Stimulated activated effector memory CD8-positive, alpha-beta T cell treated with anti-CD3 and anti-CD28 coated beads, Interleukin-12 subunit alpha, Interleukin-12 subunit beta, amount 100 ng/mL, for 72 hours (primary cell): Measurements from ENCODE around the gene DEGS2.
"Not testable (repeated sequence)": the region's sequence is repeated elsewhere in the genome, so short reads cannot be mapped to it uniquely, and the experiment has no call there.

Experiments
- ATAC-seq: fragments of 150-1000 bp; cut with Tn5 transposase; 2 replicates; pipeline ENCODE4 v1.10.0; 2021
- DNase-seq, 2 donors: peaks; one replicate each; pipeline ENCODE4 v3.0.0; 2021 to 2022; ENCODE audit warnings: low spot score in 2 of 2
- H3K27ac Mint-ChIP-seq: one replicate; pipeline ENCODE4 v1.8.0; 2022; ENCODE audit warnings: mild to moderate bottlenecking, mixed read lengths
- H3K36me3 Mint-ChIP-seq: one replicate; pipeline ENCODE4 v1.8.0; 2022; ENCODE audit warnings: mild to moderate bottlenecking, mixed read lengths
- H3K4me1 Mint-ChIP-seq: one replicate; pipeline ENCODE4 v1.8.0; 2022; ENCODE audit warnings: mixed read lengths
- H3K4me3 Mint-ChIP-seq: one replicate; pipeline ENCODE4 v1.8.0; 2022; ENCODE audit warnings: mild to moderate bottlenecking, mixed read lengths
- H3K9me3 Mint-ChIP-seq: one replicate; pipeline ENCODE4 v1.8.0; 2022; ENCODE audit warnings: mixed read lengths

The DEGS2 gene

DNA sequence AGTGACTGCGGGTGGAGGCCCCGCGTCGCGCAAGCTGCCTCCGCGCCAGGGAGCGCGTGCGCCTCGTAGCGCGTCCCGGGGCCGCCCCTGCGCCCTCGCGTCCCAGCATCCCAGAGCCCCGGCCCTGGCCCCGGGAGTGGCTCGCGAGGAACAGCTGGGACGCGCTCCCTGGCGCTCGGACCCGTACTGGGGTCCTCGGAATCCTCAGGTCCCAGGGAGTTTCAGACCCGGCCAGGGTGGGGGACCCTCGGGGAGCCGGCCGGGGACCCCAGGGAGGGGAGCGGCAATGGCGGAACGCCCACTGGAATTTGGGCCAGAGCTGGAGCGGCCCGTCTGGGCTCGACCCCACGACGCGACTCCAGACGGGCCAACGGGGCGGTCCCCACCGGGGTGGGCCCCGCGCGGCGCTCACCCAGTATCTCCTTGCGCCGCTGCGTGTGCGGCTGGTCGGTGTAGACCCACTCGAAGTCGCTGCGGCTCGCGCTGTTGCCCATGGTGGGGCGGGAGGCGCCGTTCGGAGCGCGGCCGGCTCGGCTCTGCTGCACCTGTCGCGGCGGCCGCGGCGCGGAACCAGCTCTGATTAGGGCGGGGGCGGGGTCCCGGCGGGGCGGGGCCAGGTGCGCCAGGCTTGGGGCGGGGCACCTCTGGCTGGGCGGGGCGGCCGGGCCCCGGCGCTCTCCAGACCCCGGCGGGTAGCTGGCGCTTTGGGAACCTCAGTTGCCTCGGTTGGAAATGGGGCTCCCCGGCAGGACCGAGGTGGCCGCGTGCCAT lies at the start of gene DEGS2:
Gene DEGS2, minus strand, starts transcription at position 552 of the 771 bp plus-strand sequence. Its CDS starts 58 bp downstream, at position 494.
- peak in 1 of 2 donors; percentile 35 for DNase-seq
- Mint-ChIP-seq H3K36me3 (peaks cover 7% of the 10 kb centered on the region), H3K9me3 (peaks cover 6% of the 10 kb centered on the region), H3K4me1 (no peaks in the 10 kb centered on the region), H3K4me3 (peak within 1 kb of the TSS; percentile 52), H3K27ac (no peak within 1 kb of the TSS)
- ATAC-seq = peak; percentile 79

DNA sequence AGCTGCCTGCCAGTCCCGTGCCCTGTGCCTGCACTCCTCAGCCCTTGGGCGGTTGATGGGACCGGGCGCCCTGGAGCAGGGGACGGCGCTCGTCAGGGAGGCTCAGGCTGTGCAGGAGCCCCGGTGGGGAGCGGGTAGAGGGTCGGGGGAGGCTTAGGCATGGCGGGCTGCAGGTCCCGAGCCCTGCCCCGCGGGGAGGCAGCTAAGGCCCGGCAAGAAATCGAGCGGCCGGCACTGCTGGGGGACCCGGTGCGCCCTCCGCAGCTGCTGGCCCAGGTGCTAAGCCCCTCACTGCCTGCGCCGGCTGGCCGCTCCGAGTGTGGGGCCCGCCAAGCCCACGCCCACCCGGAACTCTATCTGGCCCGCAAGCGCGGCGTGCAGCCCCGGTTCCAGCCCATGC lies 48.7 kb upstream of the DEGS2 start:
- not testable (repeated sequence) for H3K27ac Mint-ChIP-seq, ATAC-seq, H3K9me3 Mint-ChIP-seq, H3K4me3 Mint-ChIP-seq, H3K36me3 Mint-ChIP-seq, DNase-seq
- H3K4me1 Mint-ChIP-seq = peaks cover 17% of the 10 kb centered on the region

DNA sequence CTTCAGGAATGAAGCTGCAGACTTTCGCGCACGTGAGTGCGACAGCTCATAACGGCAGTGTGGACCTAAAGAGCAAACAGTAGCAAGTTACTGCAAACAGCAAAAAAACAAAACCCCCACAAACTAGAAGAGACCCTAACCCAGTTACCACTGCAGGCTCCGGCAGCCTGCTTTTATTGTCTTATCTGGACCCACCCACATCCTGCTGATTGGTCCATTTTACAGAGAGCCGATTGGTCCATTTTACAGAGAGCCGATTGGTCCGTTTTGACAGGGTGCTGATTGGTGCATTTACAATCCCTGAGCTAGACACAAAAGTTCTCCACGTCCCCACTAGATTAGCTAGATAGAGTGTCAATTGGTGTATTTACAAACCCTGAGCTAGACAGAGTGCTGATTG lies 48.1 kb upstream of the DEGS2 start:
- H3K27ac Mint-ChIP-seq, H3K36me3 Mint-ChIP-seq, DNase-seq, H3K9me3 Mint-ChIP-seq, H3K4me3 Mint-ChIP-seq, ATAC-seq: not testable (repeated sequence)
- peaks cover 11% of the 10 kb centered on the region for H3K4me1 Mint-ChIP-seq

DNA sequence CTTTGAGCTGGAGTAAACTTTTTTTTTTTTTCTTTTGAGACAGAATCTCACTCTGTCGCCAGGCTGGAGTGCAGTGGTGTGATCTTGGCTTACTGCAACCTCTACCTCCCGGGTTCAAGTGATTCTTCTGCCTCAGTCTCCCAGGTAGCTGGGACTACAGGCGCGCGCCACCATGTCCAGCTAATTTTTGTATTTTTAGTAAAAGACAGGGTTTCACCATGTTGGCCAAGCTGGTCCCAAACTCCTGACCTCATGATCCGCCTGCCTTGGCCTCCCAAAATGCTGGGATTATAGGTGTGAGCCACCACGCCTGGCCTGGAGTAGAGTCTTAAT lies 45.4 kb upstream of the DEGS2 start:
- not testable (repeated sequence) for H3K4me3 Mint-ChIP-seq, ATAC-seq, DNase-seq, H3K27ac Mint-ChIP-seq, H3K9me3 Mint-ChIP-seq, H3K36me3 Mint-ChIP-seq, H3K4me1 Mint-ChIP-seq

DNA sequence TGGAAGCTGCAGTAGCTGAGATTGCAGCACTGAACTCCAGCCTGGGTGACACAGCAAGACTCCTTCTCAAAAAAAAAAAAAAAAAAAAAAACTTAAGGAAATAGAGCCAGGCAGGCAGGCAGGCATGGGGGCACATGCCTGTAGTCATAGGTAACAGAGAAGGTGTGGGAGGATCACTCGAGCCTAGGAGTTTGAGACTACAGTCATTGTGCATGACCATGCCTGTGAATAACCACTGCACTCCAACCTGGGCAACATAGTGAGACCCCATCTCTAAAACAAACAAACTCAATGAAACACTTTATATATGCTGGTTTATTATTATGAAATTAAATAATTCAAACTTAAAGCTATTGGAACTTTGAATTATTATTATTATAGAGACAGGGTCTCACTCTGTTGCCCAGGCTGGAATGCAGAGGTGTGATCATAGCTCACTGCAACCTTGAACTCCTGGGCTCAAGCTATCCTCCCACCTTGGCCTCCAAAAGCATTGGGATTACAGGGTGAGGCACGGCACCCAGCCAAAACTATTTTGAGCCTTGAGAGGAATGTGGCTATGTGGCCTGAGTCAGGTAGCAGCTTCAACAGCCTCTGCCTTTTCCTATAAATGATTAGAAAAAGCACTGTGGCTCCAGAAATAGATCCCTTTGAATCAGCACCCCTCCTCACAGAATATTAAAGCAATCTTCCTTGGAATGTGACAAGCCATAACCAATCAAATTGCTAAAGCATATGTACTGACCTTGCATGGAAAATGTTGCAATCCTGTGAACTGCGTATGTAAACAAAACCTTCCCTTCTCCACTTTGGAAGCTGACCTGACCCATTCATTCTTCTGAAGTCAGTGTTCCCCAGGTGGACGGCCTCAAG lies 44.8 kb upstream of the DEGS2 start:
- Mint-ChIP-seq H3K4me3 (no peak overlapping the region), H3K9me3 (no peaks in the 10 kb centered on the region)
- no peak for ATAC-seq

DNA sequence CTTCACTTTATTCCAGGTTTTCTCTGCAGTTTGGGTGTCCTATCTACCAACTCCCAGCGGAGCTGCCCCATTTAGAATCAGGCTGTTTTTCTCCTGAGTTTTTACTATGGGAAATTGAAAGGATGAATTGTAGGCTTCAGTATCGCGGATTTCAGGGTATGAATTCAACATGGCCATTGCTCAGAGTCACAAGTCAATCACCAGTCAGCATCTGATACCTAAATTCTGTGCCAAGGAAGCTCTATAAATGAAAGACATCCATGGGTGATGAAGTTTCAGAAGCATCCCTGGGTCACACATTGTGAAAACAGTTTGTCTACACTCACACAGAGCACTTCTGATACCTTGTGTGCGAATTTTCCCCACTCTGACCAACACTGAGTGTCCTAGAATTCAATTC lies 43.7 kb upstream of the DEGS2 start:
- Mint-ChIP-seq H3K36me3 (no peaks in the 10 kb centered on the region), H3K4me3 (no peak overlapping the region), H3K4me1 (no peaks in the 10 kb centered on the region), H3K27ac (no peak overlapping the region), H3K9me3 (no peaks in the 10 kb centered on the region)
- ATAC-seq = no peak
- DNase-seq = no peak

More for the DNA sequence above, 44.8 kb upstream of the DEGS2 start:
- H3K27ac Mint-ChIP-seq = no peak overlapping the region
- H3K36me3 Mint-ChIP-seq = no peaks in the 10 kb centered on the region
- DNase-seq = no peak
- H3K4me1 Mint-ChIP-seq = no peaks in the 10 kb centered on the region

DNA sequence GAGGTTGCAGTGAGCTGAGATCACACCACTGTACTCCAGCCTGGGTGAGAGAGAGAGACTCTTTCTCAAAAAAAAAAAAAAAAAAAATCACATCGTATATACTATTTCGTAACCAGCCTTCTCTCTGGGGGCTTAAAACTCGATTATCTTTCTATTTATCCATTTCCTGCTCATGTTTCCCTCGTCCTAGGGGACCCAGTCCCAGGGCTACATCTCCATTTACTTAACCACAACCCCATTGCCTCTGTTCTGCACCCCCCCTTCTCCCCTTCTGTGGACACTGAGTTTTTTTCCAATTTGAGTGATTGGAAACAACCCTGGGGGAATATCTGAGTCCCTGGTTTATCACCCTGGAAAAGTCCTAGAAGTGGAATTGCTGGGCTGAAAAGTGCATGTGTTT lies 43.3 kb upstream of the DEGS2 start:
- ATAC-seq (no peak), DNase-seq (no peak)
- H3K27ac Mint-ChIP-seq = no peak overlapping the region
- H3K4me1 Mint-ChIP-seq = no peaks in the 10 kb centered on the region
- H3K9me3 Mint-ChIP-seq = no peaks in the 10 kb centered on the region
- H3K4me3 Mint-ChIP-seq = no peak overlapping the region
- H3K36me3 Mint-ChIP-seq = no peaks in the 10 kb centered on the region

DNA sequence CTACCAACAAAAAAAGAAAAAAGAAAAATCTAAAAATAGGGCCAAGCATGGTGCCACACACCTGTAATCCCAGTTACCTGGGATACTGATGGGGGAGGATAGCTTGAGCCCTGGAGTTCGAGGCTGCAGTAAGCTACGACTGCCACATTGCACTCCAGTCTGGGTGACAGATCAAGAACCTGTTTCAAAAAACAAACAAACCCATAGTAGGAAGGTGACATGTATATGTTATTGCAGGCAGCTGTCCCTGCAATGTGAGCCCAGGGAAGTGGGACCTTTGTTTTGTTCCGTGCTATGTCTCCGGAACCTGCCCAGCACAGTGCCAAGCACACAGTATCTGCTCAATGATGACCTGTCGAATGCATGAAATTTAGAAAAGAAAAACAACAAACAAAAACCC lies 42.3 kb upstream of the DEGS2 start:
- H3K9me3 Mint-ChIP-seq = no peaks in the 10 kb centered on the region

DNA sequence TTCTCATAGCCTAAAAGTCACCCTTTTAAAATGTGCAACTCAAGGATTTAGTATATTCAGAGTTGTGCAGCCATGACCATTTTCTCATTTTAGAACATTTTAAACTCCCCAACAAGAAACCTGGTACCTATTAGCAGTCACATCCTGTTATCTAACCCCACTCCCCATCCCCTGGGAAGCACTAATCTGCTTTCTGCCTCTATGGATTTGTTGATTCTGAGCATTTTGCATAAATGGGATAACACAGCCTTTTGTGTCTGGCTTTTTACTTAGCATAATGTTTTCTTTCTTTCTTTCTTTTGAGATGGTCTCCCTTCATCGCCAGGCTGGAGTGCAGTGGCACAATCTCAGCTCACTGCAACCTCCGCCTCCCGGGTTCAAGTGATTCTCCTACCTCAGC lies 40.9 kb upstream of the DEGS2 start:
- H3K36me3 Mint-ChIP-seq = no peaks in the 10 kb centered on the region
- DNase-seq (no peak), ATAC-seq (no peak)
- no peaks in the 10 kb centered on the region for H3K9me3 Mint-ChIP-seq
- H3K4me3 Mint-ChIP-seq = no peak overlapping the region
- H3K27ac Mint-ChIP-seq = no peak overlapping the region
- no peaks in the 10 kb centered on the region for H3K4me1 Mint-ChIP-seq

More for the DNA sequence above, 42.3 kb upstream of the DEGS2 start:
- DNase-seq = no peak
- Mint-ChIP-seq H3K4me3 (no peak overlapping the region), H3K36me3 (no peaks in the 10 kb centered on the region), H3K27ac (no peak overlapping the region), H3K4me1 (no peaks in the 10 kb centered on the region)
- no peak for ATAC-seq

DNA sequence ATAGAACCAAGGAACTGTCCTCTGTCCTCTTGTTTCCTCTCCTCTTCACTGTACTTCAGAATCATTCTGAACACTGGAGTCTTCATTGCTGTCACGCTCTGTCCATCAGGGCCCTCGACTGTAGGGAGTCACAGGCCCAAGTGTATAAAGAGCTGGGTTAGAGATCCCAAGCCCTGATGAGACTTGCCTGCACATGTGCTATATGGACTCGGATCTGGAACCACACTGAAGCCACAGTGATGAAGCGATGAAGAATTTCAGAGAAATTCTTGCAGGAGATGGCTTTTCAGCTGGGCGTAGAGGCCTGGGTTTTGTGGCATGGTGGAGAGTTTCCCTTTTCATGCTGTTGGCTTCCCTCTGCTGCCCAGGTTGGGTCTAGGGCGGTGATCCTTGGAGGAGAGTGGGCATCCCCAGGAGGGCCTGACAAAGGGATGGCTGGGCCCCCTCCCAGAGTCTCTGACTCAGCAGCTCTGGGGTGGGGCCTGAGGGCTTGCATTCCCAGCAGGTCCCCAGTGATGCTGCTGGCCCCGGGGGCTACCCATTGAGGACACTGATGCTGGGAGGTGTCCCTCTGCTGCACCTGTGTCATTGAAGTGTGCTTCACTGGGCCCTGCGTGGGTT lies 39.9 kb upstream of the DEGS2 start:
- no peaks in the 10 kb centered on the region for H3K36me3 Mint-ChIP-seq
- no peaks in the 10 kb centered on the region for H3K9me3 Mint-ChIP-seq
- no peak overlapping the region for H3K4me3 Mint-ChIP-seq
- no peak overlapping the region for H3K27ac Mint-ChIP-seq
- DNase-seq = no peak
- ATAC-seq = no peak
- H3K4me1 Mint-ChIP-seq = no peaks in the 10 kb centered on the region

DNA sequence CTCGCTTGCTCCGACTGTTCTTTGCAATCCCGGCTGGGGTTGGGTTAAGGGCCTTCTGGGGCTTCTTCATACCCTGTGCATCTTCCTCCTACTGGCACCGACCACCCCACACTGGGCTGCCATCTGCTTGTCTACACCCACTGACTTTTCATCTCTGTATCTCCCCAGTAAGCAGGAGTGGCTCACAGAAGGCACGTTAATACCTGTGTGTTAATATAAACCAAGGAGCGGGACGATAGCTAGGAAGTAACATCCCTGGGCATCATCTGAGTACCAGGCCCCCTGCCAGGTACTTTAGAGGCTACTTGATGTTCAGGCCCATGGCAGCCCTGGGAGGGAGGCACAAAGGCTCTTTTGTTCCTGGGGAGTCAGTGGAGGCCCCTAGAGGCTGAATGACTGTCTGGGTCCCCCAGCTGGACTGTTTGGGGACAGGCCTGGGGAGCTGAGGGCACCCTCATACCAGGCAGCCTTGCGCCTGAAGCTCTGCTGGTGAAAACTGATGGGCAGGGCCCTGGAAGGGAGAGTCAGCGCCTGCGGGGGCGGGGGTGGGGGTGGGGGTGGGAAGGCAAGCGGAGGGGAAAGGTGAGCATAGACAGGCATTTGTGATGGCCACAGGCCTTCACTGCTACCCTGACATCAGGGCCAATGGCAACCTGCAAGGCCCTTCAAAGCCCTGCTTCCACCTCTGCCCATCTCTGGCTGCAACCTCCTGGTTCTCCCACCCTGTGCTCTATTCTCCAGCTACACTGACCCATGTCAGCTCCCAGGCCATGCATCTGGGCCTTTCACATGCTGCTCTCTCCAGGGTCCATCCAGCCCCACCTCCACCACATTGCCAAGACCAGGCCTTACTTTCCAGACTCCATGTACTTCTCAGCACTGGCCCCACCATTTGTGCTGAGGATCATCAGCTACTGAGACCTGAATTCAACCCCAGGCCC lies 34.2 kb upstream of the DEGS2 start:
- H3K9me3 Mint-ChIP-seq = no peaks in the 10 kb centered on the region
- ATAC-seq (peak; percentile 23), DNase-seq (no peak)
- H3K27ac Mint-ChIP-seq = peak overlapping the region; percentile 95
- peaks cover 8% of the 10 kb centered on the region for H3K4me1 Mint-ChIP-seq
- peak overlapping the region; percentile 78 for H3K4me3 Mint-ChIP-seq
- peaks cover 7% of the 10 kb centered on the region for H3K36me3 Mint-ChIP-seq

DNA sequence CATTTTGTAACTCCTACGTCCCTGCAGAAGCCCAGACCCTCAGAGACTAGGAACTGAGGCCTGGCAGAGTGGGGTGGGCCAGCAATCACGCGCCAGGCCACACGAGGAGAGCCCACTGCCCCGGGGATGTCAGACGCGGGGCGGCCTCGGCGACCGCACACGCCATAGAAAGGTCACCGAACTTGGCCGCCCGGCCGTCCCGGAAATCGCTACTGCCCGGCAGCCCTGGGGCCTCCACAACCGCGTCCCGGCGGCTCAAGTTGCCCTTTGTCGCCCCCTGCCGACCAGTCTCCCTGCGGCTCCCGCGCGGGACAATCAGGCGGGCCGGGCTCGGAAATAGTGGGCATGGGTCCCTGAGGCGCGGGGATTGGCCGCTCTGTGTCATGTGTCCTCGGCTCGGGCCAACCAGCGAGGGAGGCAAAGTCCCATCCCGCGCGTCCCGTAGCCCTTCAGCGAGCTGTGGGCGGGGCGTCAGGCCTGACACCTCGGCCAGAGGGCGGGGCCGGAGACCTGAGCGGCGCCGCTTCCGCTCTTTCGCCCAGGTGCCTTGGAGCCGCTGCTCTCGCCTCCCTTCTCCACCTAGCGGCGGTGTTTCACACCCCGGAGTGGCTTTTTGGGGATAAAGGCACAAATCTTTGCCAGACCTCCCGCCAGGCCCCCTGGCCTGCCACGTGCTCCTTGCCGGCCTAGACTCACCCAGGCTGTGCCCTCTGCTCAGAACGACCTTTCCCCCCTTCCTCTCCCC lies 33.4 kb upstream of the DEGS2 start:
- Mint-ChIP-seq H3K9me3 (no peaks in the 10 kb centered on the region), H3K36me3 (peaks cover 7% of the 10 kb centered on the region), H3K4me3 (peak overlapping the region; percentile 78), H3K27ac (peak overlapping the region; percentile 95), H3K4me1 (peaks cover 8% of the 10 kb centered on the region)
- ATAC-seq (peak; percentile 100), DNase-seq (peak; percentile 100)

DNA sequence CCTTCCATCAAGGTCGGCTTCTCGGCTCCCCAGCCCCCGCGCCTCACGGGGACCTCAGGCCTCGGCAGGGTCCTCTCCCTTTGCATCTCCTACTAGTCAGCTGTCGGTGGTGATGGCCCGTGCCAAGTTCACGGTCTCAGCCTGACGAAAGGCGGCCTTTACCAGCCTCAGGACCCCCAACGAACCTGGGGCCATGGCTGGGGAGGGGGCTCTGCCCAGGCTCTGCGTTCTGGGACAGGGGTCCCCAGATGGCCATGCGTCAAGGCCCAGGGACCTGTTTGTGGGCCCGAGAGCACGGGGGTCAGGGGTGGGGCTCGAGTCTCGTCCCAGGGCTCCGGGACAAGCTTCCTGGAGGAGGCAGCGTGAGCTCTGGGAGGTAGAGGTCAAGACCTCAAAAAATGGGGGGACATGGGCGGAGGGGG lies 32.8 kb upstream of the DEGS2 start:
- DNase-seq (peak in 1 of 2 donors; percentile 74), ATAC-seq (no peak)
- no peaks in the 10 kb centered on the region for H3K9me3 Mint-ChIP-seq
- peaks cover 7% of the 10 kb centered on the region for H3K36me3 Mint-ChIP-seq
- peaks cover 8% of the 10 kb centered on the region for H3K4me1 Mint-ChIP-seq
- H3K27ac Mint-ChIP-seq = peak overlapping the region; percentile 95
- peak overlapping the region; percentile 78 for H3K4me3 Mint-ChIP-seq

DNA sequence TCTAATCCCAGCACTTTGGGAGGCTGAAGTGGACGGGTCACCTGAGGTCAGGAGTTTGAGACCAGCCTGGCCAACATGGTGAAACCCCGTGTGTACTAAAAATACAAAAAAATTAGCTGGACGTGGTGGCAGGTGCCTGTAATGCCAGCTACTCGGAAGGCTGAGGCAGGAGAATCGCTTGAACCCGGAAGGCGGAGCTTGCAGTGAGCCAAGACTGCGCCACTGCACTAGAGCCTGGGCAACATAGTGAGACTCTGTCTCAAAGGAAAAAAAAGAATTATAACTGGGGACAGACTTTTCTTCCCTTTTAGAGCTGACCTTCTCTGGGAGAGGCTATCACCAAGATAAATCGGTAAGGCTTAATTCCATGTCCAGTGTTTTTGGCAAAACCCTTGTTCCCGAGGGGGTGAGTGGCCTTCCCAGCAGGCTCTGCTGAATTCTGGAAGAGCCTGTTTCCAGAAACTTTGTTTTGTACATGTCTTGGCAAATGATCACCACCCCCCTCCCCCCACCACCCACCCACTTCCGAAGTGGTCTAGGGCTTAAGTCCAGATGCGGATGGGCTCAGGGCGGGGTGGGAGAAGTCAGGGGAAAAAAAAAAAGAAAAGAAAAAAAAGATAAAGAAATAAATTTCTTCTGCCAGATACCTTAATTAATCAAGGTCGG lies 32.3 kb upstream of the DEGS2 start:
- DNase-seq (no peak), ATAC-seq (no peak)
- H3K4me1 Mint-ChIP-seq = peaks cover 8% of the 10 kb centered on the region
- peak overlapping the region; percentile 95 for H3K27ac Mint-ChIP-seq
- no peaks in the 10 kb centered on the region for H3K9me3 Mint-ChIP-seq
- H3K36me3 Mint-ChIP-seq = peaks cover 7% of the 10 kb centered on the region
- peak overlapping the region; percentile 78 for H3K4me3 Mint-ChIP-seq
